HFFc6 (cell line): Measurements from ENCODE around the gene SLC2A9. TPM values are rescaled to one million over a fixed set of nuclear protein-coding genes. Genes with fewer than 3 reads are reported as not detected.

Experiments
- DNase-seq: peaks from one replicate; pipeline ENCODE4 v3.0.0-alpha.2; 2018
- H3K27ac Mint-ChIP-seq: 2 replicates; pipeline ENCODE4 v1.8.0; 2020; ENCODE audit warnings: mild to moderate bottlenecking, mixed read lengths
- H3K27me3 Mint-ChIP-seq: 2 replicates; pipeline ENCODE4 v1.8.0; 2021; ENCODE audit warnings: mild to moderate bottlenecking, moderate library complexity, mixed read lengths; ENCODE audit not compliant: insufficient read depth
- H3K36me3 Mint-ChIP-seq: 2 replicates; pipeline ENCODE4 v1.8.0; 2021; ENCODE audit warnings: low read depth, mixed read lengths
- H3K4me1 Mint-ChIP-seq: 2 replicates; pipeline ENCODE4 v1.8.0; 2020; ENCODE audit warnings: low read depth, mixed read lengths
- H3K4me3 Mint-ChIP-seq: 2 replicates; pipeline ENCODE4 v1.8.0; 2020; ENCODE audit warnings: mild to moderate bottlenecking, moderate library complexity, mixed read lengths
- H3K9me3 Mint-ChIP-seq: 2 replicates; pipeline ENCODE4 v1.8.0; 2020; ENCODE audit warnings: mild to moderate bottlenecking, mixed read lengths
- CTCF ChIP-seq: fragments of 200-600 bp; sonication (generic); IDR thresholded peaks from 2 replicates; pipeline ENCODE4 v1.5.0; 2021; ENCODE audit warnings: antibody characterized with exemption, mild to moderate bottlenecking
- total RNA-seq, 6 experiments: library from RNA; stranded (reverse); fragmentation: NEBNext Ultra II Directional; extraction: Animal tissue kit (Norgen Biotek cat#: 25700); gene quantifications; 2 replicates in 1 of 6; 3 replicates in 5 of 6; pipeline ENCODE4 v1.2.3, GENCODE V29; 2021

Gene SLC2A9
- total RNA-seq, 6 experiments from 2014 or later = 1.3 to 2.0 (median 1.6) TPM

- Mint-ChIP-seq H3K4me3 (no peak overlapping the region), H3K27ac (no peak overlapping the region), H3K9me3 (peaks cover 12% of the 10 kb centered on the region), H3K27me3 (peaks cover 3% of the 10 kb centered on the region; the same call in 1 of the 2 replicates), H3K36me3 (no peaks in the 10 kb centered on the region), H3K4me1 (no peaks in the 10 kb centered on the region)
- DNase-seq = no peak
- TF ChIP-seq CTCF = no peak
These were observed 122.5 kb downstream of the SLC2A9 start for GRCh38 chr4:9898596-9899305.

- Mint-ChIP-seq H3K27ac (no peak overlapping the region), H3K9me3 (peaks cover 22% of the 10 kb centered on the region), H3K36me3 (no peaks in the 10 kb centered on the region), H3K4me3 (no peak overlapping the region), H3K27me3 (peaks cover 2% of the 10 kb centered on the region; the same call in 1 of the 2 replicates), H3K4me1 (no peaks in the 10 kb centered on the region)
- no peak for DNase-seq
- TF ChIP-seq CTCF = no peak
These were observed 126.0 kb downstream of the SLC2A9 start for GRCh38 chr4:9895333-9895705.

- no peak overlapping the region for H3K27ac Mint-ChIP-seq
- no peak overlapping the region for H3K4me3 Mint-ChIP-seq
- H3K9me3 Mint-ChIP-seq = peaks cover 25% of the 10 kb centered on the region
- no peak for DNase-seq
- no peaks in the 10 kb centered on the region for H3K36me3 Mint-ChIP-seq
- H3K27me3 Mint-ChIP-seq = peaks cover 2% of the 10 kb centered on the region; the same call in 1 of the 2 replicates
- no peak for TF ChIP-seq CTCF
- H3K4me1 Mint-ChIP-seq = no peaks in the 10 kb centered on the region
These were observed 126.5 kb downstream of the SLC2A9 start for GRCh38 chr4:9894644-9895332.

GRCh38 chr4:9893329-9894108 is 127.8 kb downstream of the SLC2A9 start:
- no peak for DNase-seq
- peaks cover 25% of the 10 kb centered on the region for H3K9me3 Mint-ChIP-seq
- no peaks in the 10 kb centered on the region for H3K4me1 Mint-ChIP-seq
- no peaks in the 10 kb centered on the region for H3K27me3 Mint-ChIP-seq
- no peak for TF ChIP-seq CTCF
- no peak overlapping the region for H3K4me3 Mint-ChIP-seq
- no peak overlapping the region for H3K27ac Mint-ChIP-seq
- no peaks in the 10 kb centered on the region for H3K36me3 Mint-ChIP-seq

- TF ChIP-seq CTCF = no peak
- no peaks in the 10 kb centered on the region; the same call in 1 of the 2 replicates for H3K27me3 Mint-ChIP-seq
- H3K36me3 Mint-ChIP-seq = no peaks in the 10 kb centered on the region
- no peak for DNase-seq
- peaks cover 22% of the 10 kb centered on the region for H3K9me3 Mint-ChIP-seq
- H3K27ac Mint-ChIP-seq = no peak overlapping the region
- H3K4me1 Mint-ChIP-seq = no peaks in the 10 kb centered on the region
- H3K4me3 Mint-ChIP-seq = no peak overlapping the region
These were observed 129.6 kb downstream of the SLC2A9 start for GRCh38 chr4:9891740-9892139.
